DND-41 (cell line): ENCODE data around the gene RABAC1.

Experiments used
- ATAC-seq: fragments of 200-7000 bp; cut with Tn5 transposase; 3 replicates; pipeline ENCODE4 v1.9.1; 2021; ENCODE audit warnings: low read depth; ENCODE audit not compliant: insufficient read depth
- DNase-seq: peaks from one replicate; pipeline ENCODE4 v3.0.0-alpha.2; 2020
- H2AFZ ChIP-seq: 2 replicates; pipeline ENCODE4 v1.6.0; 2012; ENCODE audit warnings: low read depth, low read length
- H3K27ac ChIP-seq: 2 replicates; pipeline ENCODE4 v1.5.1; 2012; ENCODE audit warnings: low read length, inconsistent platforms
- H3K27me3 ChIP-seq: fragments of 200-600 bp; sonication (generic); 2 replicates; pipeline ENCODE4 v1.6.0; 2012; ENCODE audit warnings: low read length, mild to moderate bottlenecking, inconsistent platforms; ENCODE audit not compliant: insufficient read depth, poor library complexity
- H3K36me3 ChIP-seq: 2 replicates; pipeline ENCODE4 v1.5.1; 2012; ENCODE audit warnings: low read length, inconsistent platforms; ENCODE audit not compliant: insufficient read depth
- H3K4me1 ChIP-seq: 2 replicates; pipeline ENCODE4 v1.5.1; 2012; ENCODE audit warnings: mild to moderate bottlenecking, low read length; ENCODE audit not compliant: insufficient read depth
- H3K4me2 ChIP-seq: 2 replicates; pipeline ENCODE4 v1.6.0; 2012; ENCODE audit warnings: mild to moderate bottlenecking, moderate library complexity, low read length, inconsistent platforms; ENCODE audit not compliant: insufficient read depth
- H3K4me3 ChIP-seq, 2 experiments: fragments of 200-600 bp in 1 of 2; shearing (Covaris generic) in 1 of 2; 2 replicates each; pipeline ENCODE4 v1.5.1; 2012 to 2016; ENCODE audit warnings: inconsistent platforms in 2 of 2, low read length in 2 of 2, mild to moderate bottlenecking in 2 of 2, low read depth in 1 of 2, moderate library complexity in 1 of 2
- H3K79me2 ChIP-seq: 2 replicates; pipeline ENCODE4 v1.6.0; 2012; ENCODE audit warnings: low read length, inconsistent platforms; ENCODE audit not compliant: insufficient read depth
- H3K9ac ChIP-seq: 2 replicates; pipeline ENCODE4 v1.6.0; 2012; ENCODE audit warnings: low read depth, mild to moderate bottlenecking, inconsistent platforms, low read length, moderate library complexity
- H3K9me3 ChIP-seq: 2 replicates; pipeline ENCODE4 v1.5.1; 2012; ENCODE audit warnings: low read length, moderate library complexity, mild to moderate bottlenecking, inconsistent platforms; ENCODE audit not compliant: insufficient read depth, severe bottlenecking
- H4K20me1 ChIP-seq: 2 replicates; pipeline ENCODE4 v1.6.0; 2012; ENCODE audit warnings: low read length; ENCODE audit not compliant: insufficient read depth
- EZH2 ChIP-seq: IDR thresholded peaks from 3 replicates; pipeline ENCODE4 v1.6.1; 2012; ENCODE audit warnings: borderline replicate concordance, low read depth, mild to moderate bottlenecking, moderate library complexity, low read length, inconsistent platforms; ENCODE audit not compliant: severe bottlenecking
- TF ChIP-seq, protein P1 (sequence below): IDR thresholded peaks from 2 replicates; pipeline ENCODE4 v1.5.1; 2012; ENCODE audit warnings: borderline replicate concordance, low read length, moderate library complexity, mild to moderate bottlenecking; ENCODE audit not compliant: poor library complexity, severe bottlenecking; ENCODE audit errors: extremely low read depth

The RABAC1 gene

DNA sequence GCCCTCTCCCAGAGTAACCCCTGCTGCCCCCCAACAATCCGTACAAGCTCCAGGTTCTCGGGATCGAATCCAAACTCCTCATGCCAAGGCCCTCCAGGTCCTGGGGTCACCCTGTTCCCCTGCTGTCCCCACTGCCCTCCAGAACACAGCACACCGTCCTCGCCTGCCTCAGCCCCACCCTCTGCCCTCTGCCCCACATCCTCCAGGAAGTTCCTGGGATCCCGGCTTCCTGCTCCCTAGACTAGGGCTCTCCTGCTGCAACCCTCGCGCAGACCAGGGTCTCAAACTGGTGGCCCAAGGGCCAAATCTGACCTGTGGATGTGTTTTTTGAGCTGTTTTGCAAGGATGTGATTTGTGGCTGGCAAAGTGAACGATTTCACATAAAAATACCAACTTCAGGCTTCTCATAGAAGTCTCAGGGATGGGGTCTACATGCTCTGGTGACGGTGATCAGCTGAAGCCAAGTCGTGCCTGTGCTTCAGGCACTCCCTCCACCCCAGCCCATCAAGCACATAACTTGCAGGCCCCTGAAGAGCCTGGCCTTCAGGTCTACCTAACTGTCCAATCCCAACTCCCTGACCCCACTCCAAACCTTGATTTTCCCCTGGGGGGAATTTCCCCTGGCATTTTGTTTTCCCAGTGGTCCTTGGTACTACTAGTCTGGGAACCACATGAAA lies 1.8 kb downstream of the RABAC1 start:
- no peaks in the 10 kb centered on the region for H3K27me3 ChIP-seq
- H3K36me3 ChIP-seq, result peaks cover 19% of the 10 kb centered on the region
- peaks cover 11% of the 10 kb centered on the region for H3K79me2 ChIP-seq
- DNase-seq (no peak), ATAC-seq (no peak)
- H3K9me3 ChIP-seq, result no peaks in the 10 kb centered on the region
- 0 out of 2 replicates have a peak overlapping the region, but pooled peaks have one; percentile 17 for H3K9ac ChIP-seq
- TF ChIP-seq, protein P1, sequence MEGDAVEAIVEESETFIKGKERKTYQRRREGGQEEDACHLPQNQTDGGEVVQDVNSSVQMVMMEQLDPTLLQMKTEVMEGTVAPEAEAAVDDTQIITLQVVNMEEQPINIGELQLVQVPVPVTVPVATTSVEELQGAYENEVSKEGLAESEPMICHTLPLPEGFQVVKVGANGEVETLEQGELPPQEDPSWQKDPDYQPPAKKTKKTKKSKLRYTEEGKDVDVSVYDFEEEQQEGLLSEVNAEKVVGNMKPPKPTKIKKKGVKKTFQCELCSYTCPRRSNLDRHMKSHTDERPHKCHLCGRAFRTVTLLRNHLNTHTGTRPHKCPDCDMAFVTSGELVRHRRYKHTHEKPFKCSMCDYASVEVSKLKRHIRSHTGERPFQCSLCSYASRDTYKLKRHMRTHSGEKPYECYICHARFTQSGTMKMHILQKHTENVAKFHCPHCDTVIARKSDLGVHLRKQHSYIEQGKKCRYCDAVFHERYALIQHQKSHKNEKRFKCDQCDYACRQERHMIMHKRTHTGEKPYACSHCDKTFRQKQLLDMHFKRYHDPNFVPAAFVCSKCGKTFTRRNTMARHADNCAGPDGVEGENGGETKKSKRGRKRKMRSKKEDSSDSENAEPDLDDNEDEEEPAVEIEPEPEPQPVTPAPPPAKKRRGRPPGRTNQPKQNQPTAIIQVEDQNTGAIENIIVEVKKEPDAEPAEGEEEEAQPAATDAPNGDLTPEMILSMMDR, result no peak
- TF ChIP-seq EZH2, result no peak
- H3K4me3 ChIP-seq, result no peak overlapping the region
- no peak overlapping the region for H2AFZ ChIP-seq
- H3K27ac ChIP-seq, result no peak overlapping the region
- H4K20me1 ChIP-seq, result 0 out of 2 replicates have a peak, but pooled peaks cover 8% of the 10 kb centered on the region
- peaks cover 22% of the 10 kb centered on the region for H3K4me1 ChIP-seq
- peak overlapping the region; percentile 94 for H3K4me2 ChIP-seq

- TF ChIP-seq EZH2, result no peak
- TF ChIP-seq, protein P1, result no peak
- Histone ChIP-seq H3K4me2 (no peak overlapping the region), H4K20me1 (0 out of 2 replicates have a peak, but pooled peaks cover 8% of the 10 kb centered on the region), H2AFZ (no peak overlapping the region), H3K36me3 (peaks cover 19% of the 10 kb centered on the region), H3K4me3 (no peak overlapping the region), H3K9me3 (no peaks in the 10 kb centered on the region), H3K4me1 (peaks cover 25% of the 10 kb centered on the region), H3K9ac (no peak overlapping the region), H3K27ac (no peak overlapping the region), H3K27me3 (no peaks in the 10 kb centered on the region), H3K79me2 (peaks cover 11% of the 10 kb centered on the region)
- DNase-seq (no peak), ATAC-seq (no peak)
Observed at GRCh38 chr19:41956621-41957020, 2.5 kb downstream of the RABAC1 start.

- Histone ChIP-seq H3K4me2 (no peak overlapping the region), H3K79me2 (peaks cover 11% of the 10 kb centered on the region), H3K27me3 (no peaks in the 10 kb centered on the region), H3K9ac (no peak overlapping the region), H2AFZ (no peak overlapping the region), H3K36me3 (peaks cover 19% of the 10 kb centered on the region), H4K20me1 (0 out of 2 replicates have a peak, but pooled peaks cover 8% of the 10 kb centered on the region), H3K9me3 (no peaks in the 10 kb centered on the region), H3K4me1 (peaks cover 28% of the 10 kb centered on the region), H3K4me3 (no peak overlapping the region), H3K27ac (no peak overlapping the region)
- DNase-seq (no peak), ATAC-seq (no peak)
- no peak for TF ChIP-seq EZH2
- TF ChIP-seq, protein P1, result no peak
Observed at GRCh38 chr19:41955521-41955920, 3.6 kb downstream of the RABAC1 start.
